Gastrocnemius medialis (tissue), 4 donors: ENCODE data around the gene CYP2D6.

Source experiments
- CTCF ChIP-seq, 5 experiments: fragments of 450-650 bp in 3 of 5; fragments of 200-600 bp in 2 of 5; sonication (generic) in 2 of 5; IDR thresholded peaks in 4 of 5; conservative IDR thresholded peaks in 1 of 5; 1 replicate in 4 of 5; 2 replicates in 1 of 5; pipeline ENCODE4 v1.5.1; 2016 to 2019; ENCODE audit warnings: antibody characterized with exemption in 5 of 5, mild to moderate bottlenecking in 3 of 5, moderate library complexity in 3 of 5
- POLR2A ChIP-seq, 2 donors: fragments of 450-650 bp; IDR thresholded peaks; one replicate each; pipeline ENCODE4 v1.6.1; 2017; ENCODE audit warnings: antibody characterized with exemption in 2 of 2, mild to moderate bottlenecking in 2 of 2, moderate library complexity in 2 of 2

- TF ChIP-seq CTCF (IDR thresholded peaks at IDR 0.05 in 4 of 5, conservative IDR thresholded peaks at IDR 0.05 in 1 of 5): no peak
- no peak for TF ChIP-seq POLR2A (IDR thresholded peaks at IDR 0.05)
Observed at GRCh38 chr22:42111798-42112197, 18.8 kb downstream of the CYP2D6 start.
